IPS-20b (cell line): ENCODE data around the gene ALOX12B.
A peak's percentile ranks its signal among the peaks of the same experiment; 100 is the strongest.
"Not testable (repeated sequence)": the region's sequence is repeated elsewhere in the genome, so short reads cannot be mapped to it uniquely, and the experiment has no call there.

ENCODE experiments used
- H3K27ac ChIP-seq: one replicate; pipeline ENCODE4 v1.5.1; 2013; ENCODE audit warnings: low read length
- H3K27me3 ChIP-seq: 2 replicates; pipeline ENCODE4 v1.6.1; 2013; ENCODE audit warnings: mild to moderate bottlenecking, low read length, inconsistent platforms; ENCODE audit not compliant: insufficient read depth
- H3K36me3 ChIP-seq: 2 replicates; pipeline ENCODE4 v1.6.1; 2013; ENCODE audit warnings: low read depth, mild to moderate bottlenecking, inconsistent platforms, low read length, moderate library complexity; ENCODE audit not compliant: insufficient read depth
- H3K4me1 ChIP-seq: 2 replicates; pipeline ENCODE4 v1.6.1; 2013; ENCODE audit warnings: mild to moderate bottlenecking, control low read depth, inconsistent platforms, low read length, moderate library complexity; ENCODE audit not compliant: insufficient read depth
- H3K4me3 ChIP-seq: 2 replicates; pipeline ENCODE4 v1.5.1; 2013; ENCODE audit warnings: mild to moderate bottlenecking, low read length, inconsistent platforms
- H3K9ac ChIP-seq: 2 replicates; pipeline ENCODE4 v1.6.1; 2013; ENCODE audit warnings: low read depth, mild to moderate bottlenecking, inconsistent platforms, low read length, moderate library complexity
- H3K9me3 ChIP-seq: 2 replicates; pipeline ENCODE4 v1.6.1; 2013; ENCODE audit warnings: mild to moderate bottlenecking, low read depth, low read length, inconsistent platforms; ENCODE audit not compliant: insufficient read depth

The ALOX12B gene

GRCh38 chr17:8077939-8078338 is 9.6 kb downstream of the ALOX12B start:
- not testable (repeated sequence) for H3K4me1 ChIP-seq, H3K9me3 ChIP-seq, H3K9ac ChIP-seq, H3K36me3 ChIP-seq, H3K27ac ChIP-seq, H3K4me3 ChIP-seq
- H3K27me3 ChIP-seq = peaks cover 94% of the 10 kb centered on the region

GRCh38 chr17:8076502-8077266 is 10.8 kb downstream of the ALOX12B start:
- no peaks in the 10 kb centered on the region for H3K9me3 ChIP-seq

GRCh38 chr17:8075574-8076342 is 11.8 kb downstream of the ALOX12B start:
- Histone ChIP-seq H3K9ac (no peak overlapping the region), H3K4me1 (no peaks in the 10 kb centered on the region; the same call in 1 of the 2 replicates), H3K27me3 (peaks cover 97% of the 10 kb centered on the region), H3K36me3 (no peaks in the 10 kb centered on the region), H3K4me3 (no peak overlapping the region), H3K9me3 (no peaks in the 10 kb centered on the region), H3K27ac (no peak overlapping the region)

More at GRCh38 chr17:8076502-8077266, 10.8 kb downstream of the ALOX12B start:
- H3K27ac ChIP-seq = no peak overlapping the region
- peaks cover 97% of the 10 kb centered on the region for H3K27me3 ChIP-seq
- H3K36me3 ChIP-seq = no peaks in the 10 kb centered on the region
- no peak overlapping the region for H3K9ac ChIP-seq
- H3K4me3 ChIP-seq = no peak overlapping the region
- no peaks in the 10 kb centered on the region; the same call in 1 of the 2 replicates for H3K4me1 ChIP-seq

- Histone ChIP-seq H3K4me1 (no peaks in the 10 kb centered on the region; the same call in 1 of the 2 replicates), H3K27ac (no peak overlapping the region), H3K9ac (no peak overlapping the region), H3K36me3 (no peaks in the 10 kb centered on the region), H3K9me3 (no peaks in the 10 kb centered on the region), H3K27me3 (peaks cover 97% of the 10 kb centered on the region), H3K4me3 (no peak overlapping the region)
Observed at GRCh38 chr17:8075081-8075480, 12.4 kb downstream of the ALOX12B start.

GRCh38 chr17:8074554-8074953 is 13.0 kb downstream of the ALOX12B start:
- Histone ChIP-seq H3K36me3 (no peaks in the 10 kb centered on the region), H3K27me3 (peaks cover 97% of the 10 kb centered on the region), H3K9me3 (no peaks in the 10 kb centered on the region), H3K4me3 (no peak overlapping the region), H3K4me1 (no peaks in the 10 kb centered on the region; the same call in 1 of the 2 replicates), H3K27ac (no peak overlapping the region), H3K9ac (no peak overlapping the region)

GRCh38 chr17:8073627-8074484 is 13.7 kb downstream of the ALOX12B start:
- H3K27ac ChIP-seq = no peak overlapping the region
- no peak overlapping the region for H3K9ac ChIP-seq
- H3K4me1 ChIP-seq = no peaks in the 10 kb centered on the region; the same call in 1 of the 2 replicates
- peaks cover 97% of the 10 kb centered on the region for H3K27me3 ChIP-seq
- H3K4me3 ChIP-seq = peak overlapping the region; percentile 64
- no peaks in the 10 kb centered on the region for H3K9me3 ChIP-seq
- no peaks in the 10 kb centered on the region for H3K36me3 ChIP-seq

GRCh38 chr17:8072729-8073461 is 14.6 kb downstream of the ALOX12B start:
- H3K27ac ChIP-seq = no peak overlapping the region
- no peaks in the 10 kb centered on the region for H3K36me3 ChIP-seq
- peak overlapping the region; percentile 64 for H3K4me3 ChIP-seq
- no peaks in the 10 kb centered on the region; the same call in 1 of the 2 replicates for H3K4me1 ChIP-seq
- H3K27me3 ChIP-seq = peaks cover 99% of the 10 kb centered on the region
- no peak overlapping the region for H3K9ac ChIP-seq
- H3K9me3 ChIP-seq = no peaks in the 10 kb centered on the region

GRCh38 chr17:8072341-8072728 is 15.2 kb downstream of the ALOX12B start:
- Histone ChIP-seq H3K4me1 (no peaks in the 10 kb centered on the region; the same call in 1 of the 2 replicates), H3K9me3 (no peaks in the 10 kb centered on the region), H3K4me3 (peak overlapping the region; percentile 64), H3K9ac (no peak overlapping the region), H3K27me3 (peaks cover 98% of the 10 kb centered on the region), H3K27ac (no peak overlapping the region), H3K36me3 (no peaks in the 10 kb centered on the region)

- Histone ChIP-seq H3K27ac (no peak overlapping the region), H3K4me3 (no peak overlapping the region), H3K36me3 (no peaks in the 10 kb centered on the region), H3K9me3 (no peaks in the 10 kb centered on the region), H3K9ac (no peak overlapping the region), H3K4me1 (no peaks in the 10 kb centered on the region; the same call in 1 of the 2 replicates), H3K27me3 (peaks cover 95% of the 10 kb centered on the region)
Observed at GRCh38 chr17:8071496-8071895, 16.0 kb downstream of the ALOX12B start.

- peaks cover 1% of the 10 kb centered on the region; the same call in 1 of the 2 replicates for H3K4me1 ChIP-seq
- H3K36me3 ChIP-seq = no peaks in the 10 kb centered on the region
- no peaks in the 10 kb centered on the region for H3K9me3 ChIP-seq
- H3K4me3 ChIP-seq = no peak overlapping the region
- H3K27ac ChIP-seq = no peak overlapping the region
- peaks cover 88% of the 10 kb centered on the region for H3K27me3 ChIP-seq
- H3K9ac ChIP-seq = no peak overlapping the region
Observed at GRCh38 chr17:8069587-8069860, 18.0 kb downstream of the ALOX12B start.
